NK-92 (cell line): Measurements from ENCODE around the gene ENDOU.
A peak's percentile ranks its signal among the peaks of the same experiment; 100 is the strongest.

ENCODE experiments used
- DNase-seq: peaks from one replicate; lab custom pipeline; 2025; ENCODE audit not compliant: unreplicated experiment; lab: John Stamatoyannopoulos, UW

Gene ENDOU

GRCh38 chr12:47722941-47723631, 2.2 kb downstream of the ENDOU start:
- DNase-seq, result no peak

DNA sequence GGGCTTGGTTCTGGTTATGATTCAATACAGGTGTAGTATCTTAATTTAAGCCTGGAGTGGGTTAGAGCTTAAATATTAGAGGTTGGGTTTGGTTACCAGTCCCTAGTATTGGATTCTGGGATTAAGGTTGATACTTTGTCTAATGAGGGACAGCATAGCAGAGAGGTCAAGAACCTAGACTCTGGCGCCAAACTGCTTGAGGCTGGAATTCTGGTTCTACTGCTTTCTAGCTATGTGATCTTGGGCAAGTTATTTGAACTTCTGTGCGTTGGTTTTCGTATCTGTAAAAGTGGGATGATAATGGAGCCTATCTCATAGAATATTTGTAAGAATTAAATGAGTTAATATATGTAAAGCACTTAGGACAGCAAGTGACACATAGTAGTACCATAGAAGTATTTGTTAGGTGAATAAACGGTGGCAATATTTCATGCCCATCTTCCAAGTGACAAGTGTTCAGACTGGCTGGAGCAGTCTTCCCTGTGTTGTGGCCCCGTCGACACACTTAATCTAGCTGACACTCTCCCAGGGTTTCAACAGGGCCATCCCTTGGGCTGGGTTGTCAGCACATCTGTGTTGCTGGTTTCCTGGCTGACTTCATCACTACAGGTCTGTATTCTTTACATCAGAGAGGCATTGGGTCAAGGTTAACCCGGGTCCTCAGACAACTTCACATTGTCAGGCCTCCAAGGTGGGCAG, 3.0 kb downstream of the ENDOU start:
- DNase-seq, result no peak

GRCh38 chr12:47721431-47721973, 3.8 kb downstream of the ENDOU start:
- no peak for DNase-seq

GRCh38 chr12:47718531-47718930, 6.8 kb downstream of the ENDOU start:
- DNase-seq, result no peak

DNA sequence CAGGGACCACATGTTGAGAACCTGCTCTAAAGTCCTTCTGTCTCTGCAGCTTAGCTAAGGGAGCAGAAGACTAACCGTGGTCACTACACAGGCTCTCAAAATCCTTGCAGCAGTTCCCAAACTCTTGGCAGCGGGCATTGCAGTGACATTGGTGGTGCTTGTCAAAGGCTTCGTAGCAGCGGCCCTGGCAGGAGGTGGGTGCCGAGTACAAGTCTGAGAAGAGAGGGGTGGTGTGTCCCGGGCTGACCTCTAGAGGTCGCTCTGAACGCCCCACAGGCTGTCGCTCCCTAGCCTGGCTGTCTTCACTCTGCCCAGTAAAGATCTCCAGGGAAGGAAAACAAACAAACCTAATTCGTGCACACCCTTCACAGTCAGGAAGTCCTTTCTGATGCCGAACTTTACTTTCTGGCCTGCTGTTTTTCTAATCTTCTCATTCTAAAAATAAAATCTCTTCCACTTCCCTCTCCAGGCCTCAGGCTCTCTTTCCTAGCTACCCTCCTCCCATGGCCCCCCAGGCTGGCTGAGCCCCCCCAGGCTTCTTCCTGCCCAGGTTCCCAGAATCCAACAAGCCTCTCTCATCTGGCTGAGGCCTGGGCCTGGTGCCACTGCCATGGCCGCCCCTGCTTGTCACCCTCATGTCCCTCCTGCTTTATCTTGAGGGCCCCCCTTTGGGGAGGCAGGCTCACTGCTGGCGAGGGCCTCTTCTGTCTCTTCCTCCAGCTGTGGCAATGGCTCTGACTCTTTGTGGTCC, 7.7 kb downstream of the ENDOU start:
- DNase-seq, result no peak

GRCh38 chr12:47717046-47717442, 8.2 kb downstream of the ENDOU start:
- DNase-seq, result no peak

DNA sequence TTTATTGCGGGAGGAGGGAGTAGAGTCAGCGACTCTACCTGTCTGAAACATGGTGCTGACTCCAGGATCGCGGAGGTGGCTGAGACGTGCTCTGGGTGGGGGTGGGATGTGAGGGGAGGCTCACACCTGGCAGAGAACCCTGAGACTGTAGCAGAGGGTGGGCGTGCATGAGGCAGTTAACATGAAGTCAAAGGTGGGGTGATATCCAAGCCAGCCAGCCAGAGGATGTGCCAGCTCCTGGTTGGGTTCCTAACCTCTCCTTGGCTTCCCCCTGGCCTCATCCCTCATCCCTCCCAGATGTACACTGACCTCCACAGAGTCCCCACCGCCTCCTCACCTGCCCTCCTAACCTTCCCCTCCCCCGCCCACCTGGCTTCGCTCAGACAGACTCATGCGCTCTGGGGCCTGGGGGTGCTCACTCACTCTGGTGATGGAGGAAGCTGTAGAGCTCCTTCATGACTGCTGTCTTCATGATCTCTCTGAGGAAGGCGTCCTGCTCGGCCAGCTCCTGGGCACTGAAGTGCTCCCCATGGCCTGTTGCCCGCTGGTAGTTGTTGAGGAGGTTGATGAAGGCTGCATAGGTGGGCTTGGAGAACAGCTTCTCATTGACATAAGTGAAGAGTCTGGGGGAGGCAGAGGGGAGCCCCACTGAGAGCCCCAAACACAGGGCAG, 9.3 kb downstream of the ENDOU start:
- DNase-seq, result no peak

- no peak for DNase-seq
These were observed 9.9 kb downstream of the ENDOU start for GRCh38 chr12:47715393-47715876.

GRCh38 chr12:47714826-47715386, 10.4 kb downstream of the ENDOU start:
- DNase-seq, result no peak

GRCh38 chr12:47712171-47712570, 13.1 kb downstream of the ENDOU start:
- no peak for DNase-seq

GRCh38 chr12:47711448-47711847, 13.8 kb downstream of the ENDOU start:
- no peak for DNase-seq

DNA sequence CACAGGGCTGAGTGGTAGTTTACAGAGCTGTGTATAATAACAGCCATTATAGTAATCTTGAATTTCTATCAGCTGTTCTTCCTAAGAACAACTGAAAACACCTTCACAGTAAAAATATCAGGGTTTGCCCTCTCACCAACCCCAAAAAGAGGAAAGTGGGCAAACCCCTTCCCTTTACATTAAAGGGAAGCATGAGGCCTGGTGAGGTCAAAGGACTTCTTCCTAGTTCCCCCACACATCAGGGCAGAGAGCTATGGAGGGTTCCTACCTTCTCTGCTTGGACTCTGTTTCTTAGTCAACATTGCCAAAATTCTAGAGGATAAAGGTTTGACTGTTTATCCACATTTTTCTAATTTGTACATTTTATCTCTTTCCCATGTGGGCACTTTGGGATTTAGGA, 15.0 kb downstream of the ENDOU start:
- DNase-seq, result no peak

DNA sequence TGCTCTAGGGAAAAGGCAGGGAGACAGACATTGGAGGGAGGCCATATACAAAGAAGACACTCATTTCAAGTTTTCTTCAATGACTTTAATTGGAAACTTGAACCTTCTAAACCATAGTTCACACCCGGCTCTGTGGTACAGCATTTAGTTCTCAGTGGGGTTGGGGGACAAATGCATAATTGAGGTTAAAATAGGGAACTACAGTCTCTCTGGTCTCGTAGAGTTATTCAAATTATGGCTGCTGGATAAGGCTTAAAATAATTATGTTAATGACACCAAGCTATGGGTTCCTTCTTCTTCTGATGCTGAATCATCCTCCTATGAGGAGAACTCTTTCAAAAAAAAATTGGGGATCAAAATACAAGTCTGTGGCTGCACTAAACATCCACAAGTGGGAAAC, 15.6 kb downstream of the ENDOU start:
- DNase-seq, result no peak

- DNase-seq, result no peak
These were observed 16.1 kb downstream of the ENDOU start for GRCh38 chr12:47709237-47709636.

GRCh38 chr12:47707905-47708543, 17.3 kb downstream of the ENDOU start:
- DNase-seq, result no peak

GRCh38 chr12:47707355-47707754, 17.9 kb downstream of the ENDOU start:
- DNase-seq, result no peak

GRCh38 chr12:47705566-47706425, 19.5 kb downstream of the ENDOU start, which contains the start of gene RPAP3:
TSS of gene RPAP3 (minus strand) at chr12:47706030. CDS start at chr12:47702840, 3,190 bp downstream.
- DNase-seq, result peak; percentile 54

GRCh38 chr12:47705229-47705565, 20.1 kb downstream of the ENDOU start:
- no peak for DNase-seq

DNA sequence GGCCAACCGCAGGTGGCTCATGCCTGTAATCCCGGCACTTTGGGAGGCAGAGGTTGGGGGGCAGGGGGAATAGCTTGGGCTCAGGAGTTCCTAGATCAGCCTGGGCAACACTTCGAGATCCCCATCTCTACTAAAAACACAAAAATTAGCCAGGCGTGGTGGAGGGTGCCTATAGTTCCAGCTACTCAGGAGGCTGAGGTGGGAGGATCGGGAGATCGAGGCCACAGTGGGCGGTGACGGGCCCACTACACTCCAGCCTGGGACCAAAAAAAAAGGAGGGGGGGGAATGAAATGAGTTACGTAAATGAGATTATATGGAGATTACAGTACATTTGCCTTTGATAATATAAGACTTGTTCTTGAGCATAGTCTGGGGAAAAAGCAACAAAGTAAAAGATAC, 20.6 kb downstream of the ENDOU start:
- no peak for DNase-seq
